Breast epithelium (tissue), 4 donors: ENCODE results near the gene PDLIM1. TPM values are rescaled to one million over a fixed set of nuclear protein-coding genes. Genes with fewer than 3 reads are reported as not detected.
A peak's percentile ranks its signal among the peaks of the same experiment; 100 is the strongest.

ENCODE experiments used
- DNase-seq, 2 donors: peaks; one replicate each; pipeline ENCODE4 v3.0.0-alpha.2; 2019; ENCODE audit warnings: low spot score in 2 of 2
- H3K27ac ChIP-seq, 2 donors: fragments of 200-600 bp; sonication (generic) in 1 of 2; one replicate each; pipeline ENCODE4 v1.5.1; 2016 to 2019; ENCODE audit warnings: mild to moderate bottlenecking in 1 of 2
- H3K27me3 ChIP-seq, 2 donors: fragments of 200-600 bp; sonication (generic) in 1 of 2; one replicate each; pipeline versions ENCODE4 v1.5.1 to v1.6.0; 2017 to 2019; ENCODE audit warnings: control low read depth in 1 of 2, mild to moderate bottlenecking in 1 of 2
- H3K36me3 ChIP-seq: fragments of 200-600 bp; one replicate; pipeline ENCODE4 v1.5.1; 2019
- H3K4me1 ChIP-seq, 2 donors: fragments of 200-600 bp; sonication (generic); one replicate each; pipeline ENCODE4 v1.5.1; 2016 to 2019; ENCODE audit warnings: control low read depth in 1 of 2
- H3K4me3 ChIP-seq, 3 donors: fragments of 200-600 bp; sonication (generic); 1 replicate in 2 of 3; 2 replicates in 1 of 3; pipeline ENCODE4 v1.5.1; 2016 to 2019; ENCODE audit warnings: mild to moderate bottlenecking in 3 of 3, moderate library complexity in 2 of 3
- H3K9me3 ChIP-seq, 2 donors: fragments of 200-600 bp; sonication (generic) in 1 of 2; one replicate each; pipeline ENCODE4 v1.5.1; 2016 to 2019; ENCODE audit warnings: control low read depth in 1 of 2
- POLR2A ChIP-seq: fragments of 450-650 bp; IDR thresholded peaks from one replicate; pipeline ENCODE4 v1.6.1; 2016; ENCODE audit warnings: antibody characterized with exemption, mild to moderate bottlenecking, moderate library complexity
- POLR2AphosphoS5 ChIP-seq, 3 donors: sonication (generic); formaldehyde crosslinking; IDR thresholded peaks; one replicate each; pipeline ENCODE4 v1.6.1; 2017; ENCODE audit warnings: antibody characterized with exemption in 3 of 3
- intact Hi-C: fragments of 100-400 bp; cut with DNase I; formaldehyde crosslinking; loops from one replicate; pipeline ENCODE4 v1.15.1; 2023; ENCODE audit warnings: low total_unique reads
- total RNA-seq, 3 donors: library from RNA; depleted of rRNA; stranded (reverse); fragments of >200 nt; gene quantifications; one replicate each; pipeline ENCODE4 v1.1.0, GENCODE V29; 2016
- TF ChIP-seq, protein P1 (sequence below), 3 donors: fragments of 450-650 bp; IDR thresholded peaks; one replicate each; pipeline ENCODE4 v1.5.1; 2016 to 2017; ENCODE audit warnings: antibody characterized with exemption in 3 of 3, mild to moderate bottlenecking in 3 of 3, moderate library complexity in 3 of 3

Gene PDLIM1
- total RNA-seq, 3 donors from 2014 or later = 80.8 to 143 (median 87.7) TPM

DNA sequence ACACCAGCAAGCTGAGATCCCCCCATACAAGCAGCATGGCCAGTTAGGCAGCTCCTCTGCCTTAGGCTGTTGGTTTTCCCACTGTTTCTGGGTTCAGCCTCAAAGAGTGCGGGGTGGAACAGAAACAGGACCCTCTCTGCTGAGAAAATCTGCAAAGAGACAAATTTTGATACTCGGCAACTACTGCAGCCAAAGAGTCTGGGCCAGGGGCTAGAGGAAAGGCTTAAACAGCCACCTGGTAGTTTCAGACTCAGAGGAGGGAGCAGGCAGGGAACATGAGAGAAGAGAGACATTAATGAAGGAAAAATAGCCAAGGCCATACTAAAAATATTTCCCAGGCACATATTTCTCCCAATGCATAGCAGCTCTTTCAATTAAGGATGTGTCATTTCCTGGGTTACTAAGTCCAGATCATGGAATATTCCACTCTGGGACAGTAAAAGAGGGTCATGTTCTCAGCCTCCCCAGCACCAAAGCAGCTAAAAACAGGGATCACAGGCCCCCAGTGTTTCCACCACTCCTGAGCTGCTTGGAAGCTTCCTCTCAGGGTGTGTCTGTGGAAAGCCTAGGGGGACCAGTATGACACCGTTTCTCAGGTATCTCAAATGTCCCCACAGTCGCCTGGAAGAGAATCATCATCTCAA, 29.8 kb downstream of the PDLIM1 start:
- H3K27me3 ChIP-seq = no peaks in the 10 kb centered on the region
- no peak for DNase-seq

DNA sequence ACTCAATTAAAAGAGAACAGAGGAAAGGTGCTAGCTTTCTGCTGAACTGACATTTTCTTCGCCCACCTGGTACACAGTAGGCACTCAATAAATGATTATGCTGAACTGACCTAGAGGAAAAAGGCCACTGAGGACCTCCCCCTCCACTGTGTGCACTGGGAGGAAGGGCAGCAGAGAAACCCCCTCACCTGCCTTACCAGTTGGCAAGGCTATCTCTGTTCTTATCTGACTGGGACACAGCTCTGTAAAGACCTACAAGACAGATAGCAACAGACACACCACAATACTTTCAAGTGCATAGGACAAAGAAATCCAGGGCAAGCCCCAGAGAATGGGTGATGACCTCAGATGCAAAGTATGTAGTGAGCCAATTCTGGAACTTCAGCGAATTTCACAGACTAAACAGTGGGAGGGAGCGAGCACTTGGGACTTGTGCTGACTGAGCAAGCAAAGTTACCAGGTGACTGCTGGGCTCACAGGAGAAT, 30.4 kb downstream of the PDLIM1 start:
- TF ChIP-seq, protein P1, sequence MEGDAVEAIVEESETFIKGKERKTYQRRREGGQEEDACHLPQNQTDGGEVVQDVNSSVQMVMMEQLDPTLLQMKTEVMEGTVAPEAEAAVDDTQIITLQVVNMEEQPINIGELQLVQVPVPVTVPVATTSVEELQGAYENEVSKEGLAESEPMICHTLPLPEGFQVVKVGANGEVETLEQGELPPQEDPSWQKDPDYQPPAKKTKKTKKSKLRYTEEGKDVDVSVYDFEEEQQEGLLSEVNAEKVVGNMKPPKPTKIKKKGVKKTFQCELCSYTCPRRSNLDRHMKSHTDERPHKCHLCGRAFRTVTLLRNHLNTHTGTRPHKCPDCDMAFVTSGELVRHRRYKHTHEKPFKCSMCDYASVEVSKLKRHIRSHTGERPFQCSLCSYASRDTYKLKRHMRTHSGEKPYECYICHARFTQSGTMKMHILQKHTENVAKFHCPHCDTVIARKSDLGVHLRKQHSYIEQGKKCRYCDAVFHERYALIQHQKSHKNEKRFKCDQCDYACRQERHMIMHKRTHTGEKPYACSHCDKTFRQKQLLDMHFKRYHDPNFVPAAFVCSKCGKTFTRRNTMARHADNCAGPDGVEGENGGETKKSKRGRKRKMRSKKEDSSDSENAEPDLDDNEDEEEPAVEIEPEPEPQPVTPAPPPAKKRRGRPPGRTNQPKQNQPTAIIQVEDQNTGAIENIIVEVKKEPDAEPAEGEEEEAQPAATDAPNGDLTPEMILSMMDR (IDR thresholded peaks at IDR 0.05) = no peak
- TF ChIP-seq POLR2AphosphoS5 (IDR thresholded peaks at IDR 0.05) = no peak
- no peak for TF ChIP-seq POLR2A
- H3K4me3 ChIP-seq = no peak overlapping the region
- H3K4me1 ChIP-seq = no peaks in the 10 kb centered on the region
- DNase-seq = no peak
- H3K27ac ChIP-seq = peak overlapping the region; percentile 73 to 75
- no peaks in the 10 kb centered on the region for H3K27me3 ChIP-seq
- no peaks in the 10 kb centered on the region for H3K9me3 ChIP-seq
- H3K36me3 ChIP-seq = no peaks in the 10 kb centered on the region
- intact Hi-C loops = no loop called here

More for the DNA sequence above, 29.8 kb downstream of the PDLIM1 start:
- no peaks in the 10 kb centered on the region for H3K36me3 ChIP-seq
- peak overlapping the region; percentile 73 to 75 for H3K27ac ChIP-seq
- intact Hi-C loops = no loop called here
- no peaks in the 10 kb centered on the region for H3K9me3 ChIP-seq
- no peaks in the 10 kb centered on the region for H3K4me1 ChIP-seq
- TF ChIP-seq POLR2AphosphoS5 (IDR thresholded peaks at IDR 0.05) (no peak), POLR2A (no peak)
- TF ChIP-seq, protein P1 (IDR thresholded peaks at IDR 0.05) = no peak
- H3K4me3 ChIP-seq = no peak overlapping the region

DNA sequence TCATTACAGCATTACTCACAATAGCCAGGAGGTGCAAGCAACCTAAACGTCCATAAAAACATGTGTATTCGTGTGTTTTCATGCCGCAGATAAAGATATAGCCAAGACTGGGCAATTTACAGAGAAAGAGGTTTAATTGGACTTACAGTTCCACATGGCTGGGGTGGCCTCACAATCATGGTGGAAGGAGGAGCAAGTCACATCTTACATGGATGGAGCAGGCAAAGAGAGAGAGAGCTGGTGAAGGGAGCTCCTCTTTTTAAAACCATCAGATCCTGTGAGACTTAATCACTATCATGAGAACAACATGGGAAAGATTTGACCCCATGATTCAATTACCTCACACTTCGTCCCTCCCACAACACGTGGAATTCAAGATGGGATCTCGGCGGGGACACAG, 33.0 kb downstream of the PDLIM1 start:
- Histone ChIP-seq H3K4me3 (no peak overlapping the region), H3K36me3 (no peaks in the 10 kb centered on the region), H3K27me3 (no peaks in the 10 kb centered on the region), H3K9me3 (no peaks in the 10 kb centered on the region), H3K4me1 (no peaks in the 10 kb centered on the region), H3K27ac (no peak overlapping the region)
- TF ChIP-seq POLR2AphosphoS5 (IDR thresholded peaks at IDR 0.05) (no peak), POLR2A (no peak)
- TF ChIP-seq, protein P1 (IDR thresholded peaks at IDR 0.05) = no peak
- no peak for DNase-seq
- intact Hi-C loops = loop anchor here (5.0 kb wide), 1 partner anchor 264 kb away; no protein-coding TSS in a partner anchor

DNA sequence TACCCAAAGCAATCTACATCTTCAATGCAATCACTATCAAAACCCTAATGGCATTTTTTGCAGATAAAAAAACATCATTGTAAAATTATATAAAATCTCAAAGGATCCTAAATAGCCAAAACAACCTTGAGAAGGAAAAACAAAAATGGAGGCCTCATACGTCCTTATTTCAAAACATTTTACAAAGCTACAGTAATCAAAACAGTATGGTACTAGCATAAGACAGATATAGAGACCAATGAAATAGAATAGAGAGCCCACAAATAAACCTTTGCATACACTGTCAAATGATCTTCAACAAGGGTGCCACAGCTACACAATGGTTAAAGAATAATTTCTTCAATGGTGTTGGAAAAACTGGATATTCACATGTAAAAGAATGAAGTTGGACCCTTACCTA, 34.5 kb downstream of the PDLIM1 start:
- H3K27me3 ChIP-seq = no peaks in the 10 kb centered on the region
- no peaks in the 10 kb centered on the region for H3K4me1 ChIP-seq
- no peaks in the 10 kb centered on the region for H3K9me3 ChIP-seq
- no peak overlapping the region for H3K27ac ChIP-seq
- intact Hi-C loops = loop anchor here (5.0 kb wide), 1 partner anchor 266 kb away; no protein-coding TSS in a partner anchor
- TF ChIP-seq POLR2A = no peak
- TF ChIP-seq, protein P1 (IDR thresholded peaks at IDR 0.05) = no peak
- no peak for TF ChIP-seq POLR2AphosphoS5 (IDR thresholded peaks at IDR 0.05)
- DNase-seq = no peak
- no peaks in the 10 kb centered on the region for H3K36me3 ChIP-seq
- no peak overlapping the region for H3K4me3 ChIP-seq

DNA sequence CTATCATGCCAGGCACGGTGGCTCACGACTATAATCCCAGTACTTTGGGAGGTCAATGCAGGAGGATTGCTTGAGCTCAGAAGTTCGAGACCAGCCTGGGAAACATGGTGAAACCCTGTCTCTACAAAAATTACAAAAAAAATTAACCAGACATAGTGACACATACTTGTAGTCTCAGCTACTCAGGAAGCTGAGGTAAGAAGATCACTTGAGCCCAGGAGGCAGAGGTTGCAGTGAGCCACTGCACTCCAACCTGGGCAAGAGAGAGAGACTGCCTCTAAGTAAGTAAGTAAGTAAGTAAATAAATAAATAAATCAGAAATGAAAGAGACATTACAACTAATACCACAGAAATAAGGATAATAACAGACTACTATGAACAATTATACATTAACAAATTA, 36.2 kb downstream of the PDLIM1 start:
- H3K36me3 ChIP-seq = no peaks in the 10 kb centered on the region
- TF ChIP-seq, protein P1 (IDR thresholded peaks at IDR 0.05) = no peak
- TF ChIP-seq POLR2AphosphoS5 (IDR thresholded peaks at IDR 0.05) (no peak), POLR2A (no peak)
- H3K27ac ChIP-seq = peak overlapping the region in 1 of 2 donors; percentile 2

More for the DNA sequence above, 36.2 kb downstream of the PDLIM1 start:
- H3K27me3 ChIP-seq = no peaks in the 10 kb centered on the region
- no peak for DNase-seq
- H3K9me3 ChIP-seq = no peaks in the 10 kb centered on the region
- no peak overlapping the region for H3K4me3 ChIP-seq
- no peaks in the 10 kb centered on the region for H3K4me1 ChIP-seq
- intact Hi-C loops = loop anchor here (5.0 kb wide), 1 partner anchor 268 kb away; no protein-coding TSS in a partner anchor
